HUES64 (cell line): ENCODE measurements around the gene BACH2.
A peak's percentile ranks its signal among the peaks of the same experiment; 100 is the strongest.

Experiments
- H3K27ac ChIP-seq: 2 replicates; pipeline ENCODE4 v1.7.0; 2013; ENCODE audit warnings: low read depth, low read length, inconsistent platforms
- H3K27me3 ChIP-seq: 2 replicates; pipeline ENCODE4 v1.6.1; 2013; ENCODE audit warnings: mild to moderate bottlenecking, low read length; ENCODE audit not compliant: insufficient read depth
- H3K36me3 ChIP-seq: 2 replicates; pipeline ENCODE4 v1.6.1; 2013; ENCODE audit warnings: mild to moderate bottlenecking, low read length; ENCODE audit not compliant: insufficient read depth
- H3K4me1 ChIP-seq: 2 replicates; pipeline ENCODE4 v1.6.1; 2013; ENCODE audit warnings: mild to moderate bottlenecking, low read length, moderate library complexity; ENCODE audit not compliant: insufficient read depth
- H3K4me3 ChIP-seq: 2 replicates; pipeline ENCODE4 v1.5.1; 2013; ENCODE audit warnings: mild to moderate bottlenecking, low read length, moderate library complexity
- H3K9ac ChIP-seq: 2 replicates; pipeline ENCODE4 v1.6.1; 2013; ENCODE audit warnings: mild to moderate bottlenecking, low read depth, low read length
- H3K9me3 ChIP-seq: 2 replicates; pipeline ENCODE4 v1.6.1; 2013; ENCODE audit warnings: low read depth, low read length; ENCODE audit not compliant: insufficient read depth
- WGBS: fragments of 150-250, 120-280 bp; methylation state at CpG from one replicate; pipeline ENCODE4 v1.1.7; 2013; ENCODE audit warnings: missing lambda C conversion rate; 5-methylcytosine and 5-hydroxymethylcytosine counted together

BACH2 gene

GRCh38 chr6:90301816-90302215 lies 5.2 kb upstream of the BACH2 start:
- WGBS, result 93% methylated on average over 1 of the region's 1 CpG
- H3K9ac ChIP-seq, result no peak overlapping the region
- H3K27ac ChIP-seq, result no peak overlapping the region
- H3K4me1 ChIP-seq, result peaks cover 20% of the 10 kb centered on the region
- peaks cover 4% of the 10 kb centered on the region; the same call in 1 of the 2 replicates for H3K27me3 ChIP-seq
- no peaks in the 10 kb centered on the region for H3K36me3 ChIP-seq
- no peaks in the 10 kb centered on the region for H3K9me3 ChIP-seq
- no peak overlapping the region for H3K4me3 ChIP-seq

- Histone ChIP-seq H3K4me1 (peaks cover 24% of the 10 kb centered on the region), H3K9me3 (no peaks in the 10 kb centered on the region), H3K27ac (no peak overlapping the region), H3K4me3 (no peak overlapping the region), H3K27me3 (peaks cover 27% of the 10 kb centered on the region), H3K9ac (no peak overlapping the region), H3K36me3 (no peaks in the 10 kb centered on the region)
- 79% methylated on average over 7 of the region's 7 CpGs for WGBS
These were observed 1.9 kb upstream of the BACH2 start for GRCh38 chr6:90298459-90299053.

GRCh38 chr6:90297867-90298381 lies 1.3 kb upstream of the BACH2 start:
- H3K36me3 ChIP-seq, result no peaks in the 10 kb centered on the region
- 81% methylated on average over 9 of the region's 9 CpGs for WGBS
- H3K9me3 ChIP-seq, result no peaks in the 10 kb centered on the region
- peak overlapping the region; percentile 76 for H3K4me3 ChIP-seq
- H3K27me3 ChIP-seq, result peaks cover 33% of the 10 kb centered on the region
- no peak overlapping the region for H3K9ac ChIP-seq
- H3K4me1 ChIP-seq, result peaks cover 24% of the 10 kb centered on the region
- no peak overlapping the region for H3K27ac ChIP-seq

GRCh38 chr6:90297115-90297866 lies 648 bp upstream of the BACH2 start:
- Histone ChIP-seq H3K27me3 (peaks cover 37% of the 10 kb centered on the region), H3K4me3 (peak overlapping the region; percentile 76), H3K4me1 (peaks cover 24% of the 10 kb centered on the region), H3K9ac (peak overlapping the region; percentile 89), H3K36me3 (no peaks in the 10 kb centered on the region), H3K9me3 (no peaks in the 10 kb centered on the region), H3K27ac (peak overlapping the region; percentile 76)
- 9% methylated on average over 31 of the region's 31 CpGs for WGBS

GRCh38 chr6:90295854-90296340 lies 746 bp downstream of the BACH2 start:
- Histone ChIP-seq H3K4me3 (peak overlapping the region; percentile 76), H3K36me3 (no peaks in the 10 kb centered on the region), H3K27me3 (peaks cover 37% of the 10 kb centered on the region), H3K4me1 (peaks cover 26% of the 10 kb centered on the region), H3K9ac (peak overlapping the region; percentile 47; the same call in 1 of the 2 replicates), H3K9me3 (no peaks in the 10 kb centered on the region), H3K27ac (no peak overlapping the region)
- under 1% methylated on average over 57 of the region's 57 CpGs for WGBS

- no peaks in the 10 kb centered on the region for H3K36me3 ChIP-seq
- H3K4me1 ChIP-seq, result peaks cover 29% of the 10 kb centered on the region
- WGBS, result under 1% methylated on average over 79 of the region's 79 CpGs
- H3K27me3 ChIP-seq, result peaks cover 37% of the 10 kb centered on the region
- peak overlapping the region; percentile 76 for H3K4me3 ChIP-seq
- no peak overlapping the region for H3K27ac ChIP-seq
- H3K9ac ChIP-seq, result peak overlapping the region; percentile 47; the same call in 1 of the 2 replicates
- H3K9me3 ChIP-seq, result no peaks in the 10 kb centered on the region
These were observed 1.4 kb downstream of the BACH2 start for GRCh38 chr6:90294989-90295853.

- H3K4me3 ChIP-seq, result peak overlapping the region; percentile 76
- no peaks in the 10 kb centered on the region for H3K9me3 ChIP-seq
- no peaks in the 10 kb centered on the region for H3K36me3 ChIP-seq
- 3% methylated on average over 14 of the region's 15 CpGs for WGBS
- peaks cover 37% of the 10 kb centered on the region for H3K27me3 ChIP-seq
- H3K4me1 ChIP-seq, result peaks cover 29% of the 10 kb centered on the region
- peak overlapping the region; percentile 30; the same call in 1 of the 2 replicates for H3K9ac ChIP-seq
- no peak overlapping the region for H3K27ac ChIP-seq
These were observed 2.0 kb downstream of the BACH2 start for GRCh38 chr6:90294614-90294988.

- WGBS, result 90% methylated on average over 5 of the region's 5 CpGs
- H3K36me3 ChIP-seq, result no peaks in the 10 kb centered on the region
- H3K4me3 ChIP-seq, result peak overlapping the region; percentile 76; the same call in 1 of the 2 replicates
- H3K9ac ChIP-seq, result no peak overlapping the region
- no peak overlapping the region for H3K27ac ChIP-seq
- H3K27me3 ChIP-seq, result peaks cover 37% of the 10 kb centered on the region
- H3K9me3 ChIP-seq, result no peaks in the 10 kb centered on the region
- H3K4me1 ChIP-seq, result peaks cover 29% of the 10 kb centered on the region
These were observed 2.6 kb downstream of the BACH2 start for GRCh38 chr6:90294008-90294511.

GRCh38 chr6:90293319-90293953 lies 3.2 kb downstream of the BACH2 start:
- Histone ChIP-seq H3K27ac (no peak overlapping the region), H3K9ac (no peak overlapping the region), H3K9me3 (no peaks in the 10 kb centered on the region), H3K36me3 (no peaks in the 10 kb centered on the region), H3K4me1 (peaks cover 29% of the 10 kb centered on the region), H3K27me3 (peaks cover 37% of the 10 kb centered on the region), H3K4me3 (no peak overlapping the region)
- WGBS, result 79% methylated on average over 3 of the region's 3 CpGs

- Histone ChIP-seq H3K4me3 (no peak overlapping the region), H3K36me3 (no peaks in the 10 kb centered on the region), H3K9me3 (no peaks in the 10 kb centered on the region), H3K27ac (no peak overlapping the region), H3K9ac (no peak overlapping the region), H3K4me1 (peaks cover 32% of the 10 kb centered on the region), H3K27me3 (peaks cover 33% of the 10 kb centered on the region)
- WGBS, result 88% methylated on average over 4 of the region's 4 CpGs
These were observed 5.1 kb downstream of the BACH2 start for GRCh38 chr6:90291565-90291964.
